Liver (tissue), 3 donors: ENCODE data around the gene GLI3.

ENCODE experiments used
- EGR1 ChIP-seq, 2 donors: IDR thresholded peaks; 2 replicates each; pipeline ENCODE4 v1.6.1; 2016 to 2018; ENCODE audit warnings: antibody characterized with exemption in 2 of 2, low read depth in 2 of 2
- HNF4A ChIP-seq, 2 donors: conservative IDR thresholded peaks; 2 replicates each; pipeline ENCODE4 v1.6.1; 2016; ENCODE audit warnings: antibody characterized with exemption in 2 of 2, mild to moderate bottlenecking in 2 of 2
- JUND ChIP-seq, 2 donors: IDR thresholded peaks; 2 replicates each; pipeline ENCODE4 v1.6.1; 2016; ENCODE audit warnings: antibody characterized with exemption in 2 of 2
- RAD21 ChIP-seq, 2 donors: IDR thresholded peaks; 2 replicates each; pipeline ENCODE4 v1.6.1; 2016; ENCODE audit warnings: antibody characterized with exemption in 2 of 2, mild to moderate bottlenecking in 2 of 2
- YY1 ChIP-seq: IDR thresholded peaks from 2 replicates; pipeline ENCODE4 v1.6.1; 2016; ENCODE audit warnings: antibody characterized with exemption, mild to moderate bottlenecking
- ZBTB33 ChIP-seq: IDR thresholded peaks from 2 replicates; pipeline ENCODE4 v1.6.1; 2016; ENCODE audit warnings: antibody characterized with exemption
- TF ChIP-seq, protein P1 (sequence below): fragments of 150-350 bp; IDR thresholded peaks from 2 replicates; pipeline ENCODE4 v1.5.1; 2017; ENCODE audit warnings: improper control_type of control experiment, low read depth, low read length; ENCODE audit not compliant: missing input control
- donor health status: healthy.
- donor health status: healthy.

GRCh38 chr7:42104694-42105093 lies 132.3 kb downstream of the GLI3 start:
- TF ChIP-seq YY1 (no peak), JUND (IDR thresholded peaks at IDR 0.05) (no peak), RAD21 (IDR thresholded peaks at IDR 0.05) (no peak), EGR1 (IDR thresholded peaks at IDR 0.05; ENCODE audit: low read depth in 2 of 2) (no peak), ZBTB33 (no peak), HNF4A (conservative IDR thresholded peaks at IDR 0.05) (no peak)
- TF ChIP-seq, protein P1, sequence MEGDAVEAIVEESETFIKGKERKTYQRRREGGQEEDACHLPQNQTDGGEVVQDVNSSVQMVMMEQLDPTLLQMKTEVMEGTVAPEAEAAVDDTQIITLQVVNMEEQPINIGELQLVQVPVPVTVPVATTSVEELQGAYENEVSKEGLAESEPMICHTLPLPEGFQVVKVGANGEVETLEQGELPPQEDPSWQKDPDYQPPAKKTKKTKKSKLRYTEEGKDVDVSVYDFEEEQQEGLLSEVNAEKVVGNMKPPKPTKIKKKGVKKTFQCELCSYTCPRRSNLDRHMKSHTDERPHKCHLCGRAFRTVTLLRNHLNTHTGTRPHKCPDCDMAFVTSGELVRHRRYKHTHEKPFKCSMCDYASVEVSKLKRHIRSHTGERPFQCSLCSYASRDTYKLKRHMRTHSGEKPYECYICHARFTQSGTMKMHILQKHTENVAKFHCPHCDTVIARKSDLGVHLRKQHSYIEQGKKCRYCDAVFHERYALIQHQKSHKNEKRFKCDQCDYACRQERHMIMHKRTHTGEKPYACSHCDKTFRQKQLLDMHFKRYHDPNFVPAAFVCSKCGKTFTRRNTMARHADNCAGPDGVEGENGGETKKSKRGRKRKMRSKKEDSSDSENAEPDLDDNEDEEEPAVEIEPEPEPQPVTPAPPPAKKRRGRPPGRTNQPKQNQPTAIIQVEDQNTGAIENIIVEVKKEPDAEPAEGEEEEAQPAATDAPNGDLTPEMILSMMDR: no peak
